Glutamatergic neuron (in vitro differentiated cells): Measurements from ENCODE around the gene ZNF774. TPM values are rescaled to one million over a fixed set of nuclear protein-coding genes. Genes with fewer than 3 reads are reported as not detected.
A peak's percentile ranks its signal among the peaks of the same experiment; 100 is the strongest.
"Not testable (repeated sequence)": the region's sequence is repeated elsewhere in the genome, so short reads cannot be mapped to it uniquely, and the experiment has no call there.

ENCODE experiments used
- DNase-seq: peaks from one replicate; pipeline ENCODE4 v3.0.0; 2022
- H3K27ac Mint-ChIP-seq: one replicate; pipeline ENCODE4 v1.8.0; 2020; ENCODE audit warnings: mild to moderate bottlenecking, mixed read lengths, inconsistent platforms; ENCODE audit not compliant: unreplicated experiment
- H3K27me3 Mint-ChIP-seq: one replicate; pipeline ENCODE4 v1.8.0; 2020; ENCODE audit warnings: mild to moderate bottlenecking, moderate library complexity, mixed read lengths, inconsistent platforms; ENCODE audit not compliant: unreplicated experiment
- H3K36me3 Mint-ChIP-seq: one replicate; pipeline ENCODE4 v1.8.0; 2020; ENCODE audit warnings: mild to moderate bottlenecking, mixed read lengths, inconsistent platforms; ENCODE audit not compliant: unreplicated experiment
- H3K4me1 Mint-ChIP-seq: one replicate; pipeline ENCODE4 v1.8.0; 2020; ENCODE audit warnings: mild to moderate bottlenecking, low read depth, mixed read lengths, inconsistent platforms; ENCODE audit not compliant: unreplicated experiment
- H3K4me3 Mint-ChIP-seq: one replicate; pipeline ENCODE4 v1.8.0; 2020; ENCODE audit warnings: mild to moderate bottlenecking, mixed read lengths, inconsistent platforms; ENCODE audit not compliant: unreplicated experiment
- H3K9me3 Mint-ChIP-seq: one replicate; pipeline ENCODE4 v1.8.0; 2020; ENCODE audit warnings: mild to moderate bottlenecking, moderate library complexity, mixed read lengths, inconsistent platforms; ENCODE audit not compliant: unreplicated experiment
- CTCF ChIP-seq: fragments of 200-600 bp; sonication (generic); IDR thresholded peaks from one replicate; pipeline ENCODE4 v1.5.0; 2021; ENCODE audit not compliant: partially characterized antibody, unreplicated experiment
- long read RNA-seq: library from polyadenylated mRNA; unstranded; transcript quantifications from one replicate; pipeline ENCODE4 v2.0.0, GENCODE V29; 2020; ENCODE audit not compliant: unreplicated experiment
- total RNA-seq: library from RNA; stranded (reverse); fragmentation: NEBNext Ultra II Directional; extraction: Animal tissue kit (Norgen Biotek cat#: 25700); gene quantifications from one replicate; pipeline ENCODE4 v1.2.1, GENCODE V29; 2021; ENCODE audit not compliant: unreplicated experiment

ZNF774 gene
- 6.7 TPM for total RNA-seq
- long read RNA-seq, partial matches to known transcripts = 0 of 3 reads
- long read RNA-seq, other reads (novel, unspliced or antisense) = 0 of 3 reads

- Mint-ChIP-seq H3K4me3 (peak within 1 kb of the TSS; percentile 90), H3K27ac (no peak within 1 kb of the TSS)
Measured at GRCh38 chr15:90352107-90352893, at the start of gene ZNF774. ZNF774 (plus strand) TSS chr15:90352284; CDS start chr15:90354661, 2,377 bp downstream.

GRCh38 chr15:90305355-90305754 lies 46.7 kb upstream of the ZNF774 start:
- not testable (repeated sequence) for H3K9me3 Mint-ChIP-seq, H3K27me3 Mint-ChIP-seq, H3K36me3 Mint-ChIP-seq

More at GRCh38 chr15:90352107-90352893, at the start of gene ZNF774:
- Mint-ChIP-seq H3K9me3 (peaks cover 3% of the 10 kb centered on the region), H3K36me3 (no peaks in the 10 kb centered on the region), H3K4me1 (no peaks in the 10 kb centered on the region), H3K27me3 (no peaks in the 10 kb centered on the region)
- no peak for TF ChIP-seq CTCF
- peak; percentile 86 for DNase-seq

GRCh38 chr15:90305932-90306331 lies 46.2 kb upstream of the ZNF774 start:
- TF ChIP-seq CTCF = no peak
- no peak overlapping the region for H3K27ac Mint-ChIP-seq
- DNase-seq = no peak
- peaks cover 8% of the 10 kb centered on the region for H3K4me1 Mint-ChIP-seq
- no peaks in the 10 kb centered on the region for H3K9me3 Mint-ChIP-seq
- no peaks in the 10 kb centered on the region for H3K36me3 Mint-ChIP-seq
- no peak overlapping the region for H3K4me3 Mint-ChIP-seq
- H3K27me3 Mint-ChIP-seq = no peaks in the 10 kb centered on the region

More at GRCh38 chr15:90305355-90305754, 46.7 kb upstream of the ZNF774 start:
- H3K4me3 Mint-ChIP-seq, DNase-seq, H3K27ac Mint-ChIP-seq, H3K4me1 Mint-ChIP-seq: not testable (repeated sequence)

- H3K9me3 Mint-ChIP-seq = peaks cover 1% of the 10 kb centered on the region
- H3K27me3 Mint-ChIP-seq = no peaks in the 10 kb centered on the region
- H3K4me1 Mint-ChIP-seq = peaks cover 8% of the 10 kb centered on the region
- no peak for DNase-seq
- H3K27ac Mint-ChIP-seq = peak overlapping the region; percentile 2
- H3K36me3 Mint-ChIP-seq = no peaks in the 10 kb centered on the region
- H3K4me3 Mint-ChIP-seq = no peak overlapping the region
- no peak for TF ChIP-seq CTCF
Measured at GRCh38 chr15:90306560-90306959, 45.5 kb upstream of the ZNF774 start.

- H3K4me3 Mint-ChIP-seq = no peak overlapping the region
- TF ChIP-seq CTCF = no peak
- no peak overlapping the region for H3K27ac Mint-ChIP-seq
- no peaks in the 10 kb centered on the region for H3K36me3 Mint-ChIP-seq
- peaks cover 1% of the 10 kb centered on the region for H3K9me3 Mint-ChIP-seq
- no peaks in the 10 kb centered on the region for H3K27me3 Mint-ChIP-seq
- no peak for DNase-seq
- peaks cover 8% of the 10 kb centered on the region for H3K4me1 Mint-ChIP-seq
Measured at GRCh38 chr15:90307661-90308060, 44.4 kb upstream of the ZNF774 start.
